ENCODE results near the gene ADAMTS12.
A peak's percentile ranks its signal among the peaks of the same experiment; 100 is the strongest.

ADAMTS12 gene

GRCh38 chr5:33611877-33612276 lies 279.9 kb downstream of the ADAMTS12 start:
- H2AK5ac ChIP-seq (ENCODE audit: low read length, severe bottlenecking), result no peak overlapping the region
- no peak overlapping the region for H3K27ac ChIP-seq (ENCODE audit: low read length, poor library complexity, severe bottlenecking)
- H3K4me3 ChIP-seq (ENCODE audit: insufficient read depth in 1 of 2, low read depth in 1 of 2, low read length in 2 of 2), result peak overlapping the region in 1 of 2 experiments; percentile 21
- H3K9me3 ChIP-seq (ENCODE audit: control insufficient read depth, low read length), result no peaks in the 10 kb centered on the region
- H3K23ac ChIP-seq (ENCODE audit: low read length in 2 of 2), result no peak overlapping the region
- 100% methylated on average over 1 of the region's 1 CpG for WGBS
- H3K4me1 ChIP-seq (ENCODE audit: control insufficient read depth, insufficient read depth, low read depth, low read length), result peaks cover 2% of the 10 kb centered on the region
- no peaks in the 10 kb centered on the region for H3K27me3 ChIP-seq (ENCODE audit: control insufficient read depth in 1 of 2, insufficient read depth in 1 of 2, low read length in 2 of 2)
- H2AFZ ChIP-seq (ENCODE audit: low read depth, low read length), result no peak overlapping the region
- no peak overlapping the region for H3K14ac ChIP-seq (ENCODE audit: low read length in 2 of 2)
- no peaks in the 10 kb centered on the region for H3K79me1 ChIP-seq (replicated peaks; ENCODE audit: low read length, poor library complexity, severe bottlenecking)
- no peak overlapping the region for H4K91ac ChIP-seq (ENCODE audit: low read length)
- H2BK12ac ChIP-seq (ENCODE audit: low read length in 2 of 2), result no peak overlapping the region
- H3K18ac ChIP-seq (ENCODE audit: low read depth in 1 of 2, low read length in 2 of 2), result no peak overlapping the region
- no peak overlapping the region for H2BK5ac ChIP-seq (ENCODE audit: low read depth, low read length, poor library complexity, severe bottlenecking)
- H3K9ac ChIP-seq (ENCODE audit: low read length), result peak overlapping the region; percentile 71
- no peak overlapping the region for H3K4me2 ChIP-seq (ENCODE audit: low read length, poor library complexity, severe bottlenecking)
- H2BK15ac ChIP-seq (ENCODE audit: low read depth, poor library complexity, severe bottlenecking), result no peak overlapping the region
- no peak overlapping the region for H3K4ac ChIP-seq (ENCODE audit: low read depth in 1 of 2, low read length in 2 of 2)
- no peak for DNase-seq
- no peak overlapping the region for H2BK120ac ChIP-seq (ENCODE audit: low read depth, low read length)
- no peak overlapping the region for H4K8ac ChIP-seq (ENCODE audit: low read length)
- peaks cover 7 to 68% of the 10 kb centered on the region in 2 experiments for H3K36me3 ChIP-seq (ENCODE audit: control insufficient read depth in 1 of 2, insufficient read depth in 2 of 2, low read depth in 1 of 2, low read length in 2 of 2)

DNA sequence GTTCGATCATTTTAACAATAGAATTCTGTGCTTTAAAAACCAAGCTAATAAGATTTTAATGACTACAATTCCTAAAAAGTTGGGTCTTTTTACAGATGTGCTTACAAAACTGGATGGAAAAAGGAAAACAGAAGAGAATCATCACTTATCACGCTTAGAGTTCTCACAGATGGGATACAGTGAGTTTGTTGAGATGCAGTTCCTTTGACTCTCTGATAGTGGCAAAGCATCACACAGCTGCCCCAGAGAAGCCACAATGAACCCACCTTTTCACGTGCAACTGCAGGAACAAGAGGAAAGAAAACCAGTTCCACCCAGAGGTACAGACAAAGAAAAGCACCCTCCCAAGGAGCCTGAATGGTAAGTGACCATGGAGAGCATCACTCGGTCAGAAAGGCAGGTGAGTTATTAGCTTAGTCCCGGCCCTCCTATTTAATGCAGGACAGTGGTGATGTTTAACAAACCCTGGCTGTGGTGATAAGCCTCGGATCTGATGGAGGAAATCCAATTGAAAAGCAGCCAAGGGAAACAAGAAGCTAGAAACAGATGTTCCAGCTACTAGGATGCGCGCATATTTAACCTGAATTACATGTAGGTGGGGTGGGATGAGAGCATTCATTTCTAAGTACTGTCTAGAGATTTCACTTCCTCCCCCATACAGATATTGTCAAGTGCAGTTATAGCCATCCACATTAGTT lies 283.3 kb downstream of the ADAMTS12 start:
- no peak for DNase-seq
- Histone ChIP-seq H4K8ac (ENCODE audit: low read length) (no peak overlapping the region), H3K27me3 (ENCODE audit: control insufficient read depth in 1 of 2, insufficient read depth in 1 of 2, low read length in 2 of 2) (no peaks in the 10 kb centered on the region), H3K14ac (ENCODE audit: low read length in 2 of 2) (no peak overlapping the region), H3K4ac (ENCODE audit: low read depth in 1 of 2, low read length in 2 of 2) (no peak overlapping the region), H3K23ac (ENCODE audit: low read length in 2 of 2) (no peak overlapping the region), H2BK120ac (ENCODE audit: low read depth, low read length) (no peak overlapping the region), H3K4me2 (ENCODE audit: low read length, poor library complexity, severe bottlenecking) (no peak overlapping the region), H2BK15ac (ENCODE audit: low read depth, poor library complexity, severe bottlenecking) (no peak overlapping the region), H4K91ac (ENCODE audit: low read length) (no peak overlapping the region), H3K9me3 (ENCODE audit: control insufficient read depth, low read length) (no peaks in the 10 kb centered on the region), H3K36me3 (ENCODE audit: control insufficient read depth in 1 of 2, insufficient read depth in 2 of 2, low read depth in 1 of 2, low read length in 2 of 2) (peaks cover 4 to 59% of the 10 kb centered on the region in 2 experiments), H3K27ac (ENCODE audit: low read length, poor library complexity, severe bottlenecking) (no peak overlapping the region), H3K9ac (ENCODE audit: low read length) (no peak overlapping the region), H3K4me1 (ENCODE audit: control insufficient read depth, insufficient read depth, low read depth, low read length) (peaks cover 2% of the 10 kb centered on the region), H3K18ac (ENCODE audit: low read depth in 1 of 2, low read length in 2 of 2) (no peak overlapping the region), H3K79me1 (replicated peaks; ENCODE audit: low read length, poor library complexity, severe bottlenecking) (no peaks in the 10 kb centered on the region), H2BK12ac (ENCODE audit: low read length in 2 of 2) (no peak overlapping the region), H3K4me3 (ENCODE audit: insufficient read depth in 1 of 2, low read depth in 1 of 2, low read length in 2 of 2) (no peak overlapping the region), H2BK5ac (ENCODE audit: low read depth, low read length, poor library complexity, severe bottlenecking) (no peak overlapping the region), H2AFZ (ENCODE audit: low read depth, low read length) (no peak overlapping the region), H2AK5ac (ENCODE audit: low read length, severe bottlenecking) (no peak overlapping the region)
- 95% methylated on average over 7 of the region's 8 CpGs for WGBS

DNA sequence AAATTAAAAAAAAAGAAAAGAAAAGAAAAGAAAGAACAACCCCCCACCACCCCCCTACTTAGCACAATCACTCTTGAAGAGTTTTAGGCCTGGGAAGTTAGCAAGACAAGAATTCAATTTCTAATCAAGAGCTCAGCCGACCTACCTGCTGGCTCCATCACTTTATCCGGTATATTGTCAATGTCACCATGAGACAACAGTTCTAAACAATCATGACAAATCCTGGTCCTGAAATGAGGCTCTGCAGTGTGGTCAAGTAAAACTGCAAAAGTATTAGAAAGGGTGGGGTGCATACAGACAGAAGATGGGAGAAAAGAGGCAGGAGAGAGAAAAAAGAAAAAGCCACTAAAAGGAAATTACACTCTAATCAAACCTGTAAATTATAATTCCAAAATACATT lies 287.3 kb downstream of the ADAMTS12 start:
- Histone ChIP-seq H3K14ac (ENCODE audit: low read length in 2 of 2) (no peak overlapping the region), H2AFZ (ENCODE audit: low read depth, low read length) (no peak overlapping the region), H4K8ac (ENCODE audit: low read length) (no peak overlapping the region), H4K91ac (ENCODE audit: low read length) (no peak overlapping the region), H3K4ac (ENCODE audit: low read depth in 1 of 2, low read length in 2 of 2) (no peak overlapping the region), H2BK15ac (ENCODE audit: low read depth, poor library complexity, severe bottlenecking) (no peak overlapping the region), H3K4me2 (ENCODE audit: low read length, poor library complexity, severe bottlenecking) (no peak overlapping the region), H2AK5ac (ENCODE audit: low read length, severe bottlenecking) (no peak overlapping the region), H3K18ac (ENCODE audit: low read depth in 1 of 2, low read length in 2 of 2) (no peak overlapping the region), H2BK5ac (ENCODE audit: low read depth, low read length, poor library complexity, severe bottlenecking) (no peak overlapping the region), H3K23ac (ENCODE audit: low read length in 2 of 2) (no peak overlapping the region), H3K79me1 (replicated peaks; ENCODE audit: low read length, poor library complexity, severe bottlenecking) (no peaks in the 10 kb centered on the region), H2BK12ac (ENCODE audit: low read length in 2 of 2) (no peak overlapping the region), H3K9me3 (ENCODE audit: control insufficient read depth, low read length) (no peaks in the 10 kb centered on the region), H3K27ac (ENCODE audit: low read length, poor library complexity, severe bottlenecking) (no peak overlapping the region), H2BK120ac (ENCODE audit: low read depth, low read length) (no peak overlapping the region), H3K27me3 (ENCODE audit: control insufficient read depth in 1 of 2, insufficient read depth in 1 of 2, low read length in 2 of 2) (no peaks in the 10 kb centered on the region), H3K36me3 (ENCODE audit: control insufficient read depth in 1 of 2, insufficient read depth in 2 of 2, low read depth in 1 of 2, low read length in 2 of 2) (peaks cover 0 to 62% of the 10 kb centered on the region in 2 experiments), H3K4me1 (ENCODE audit: control insufficient read depth, insufficient read depth, low read depth, low read length) (no peaks in the 10 kb centered on the region), H3K4me3 (ENCODE audit: insufficient read depth in 1 of 2, low read depth in 1 of 2, low read length in 2 of 2) (no peak overlapping the region), H3K9ac (ENCODE audit: low read length) (no peak overlapping the region)
- no peak for DNase-seq
- 100% methylated on average over 2 of the region's 2 CpGs for WGBS

DNA sequence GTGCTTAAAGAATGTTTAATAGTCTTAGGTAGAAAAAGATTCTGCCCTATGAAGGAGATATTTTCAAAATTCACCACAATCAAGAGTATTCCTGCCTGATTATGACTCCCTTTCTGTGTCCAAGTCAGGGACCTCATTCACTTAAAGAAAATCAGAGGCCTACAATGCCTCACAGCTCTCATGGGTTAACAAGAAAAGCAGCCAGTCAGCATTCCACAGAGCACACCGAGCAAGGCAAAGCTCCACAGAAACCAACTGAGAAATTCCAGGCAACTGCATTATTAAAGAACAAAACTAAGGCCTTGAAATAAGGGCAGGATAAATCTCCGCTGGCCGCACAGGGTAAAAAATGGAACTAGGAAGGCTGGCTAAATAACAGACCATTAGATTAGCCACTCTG lies 289.9 kb downstream of the ADAMTS12 start:
- 83% methylated on average over 3 of the region's 3 CpGs for whole genome bisulfite sequencing
- Histone ChIP-seq H3K4ac (ENCODE audit: low read depth in 1 of 2, low read length in 2 of 2) (no peak overlapping the region), H2BK120ac (ENCODE audit: low read depth, low read length) (no peak overlapping the region), H2AK5ac (ENCODE audit: low read length, severe bottlenecking) (no peak overlapping the region), H3K18ac (ENCODE audit: low read depth in 1 of 2, low read length in 2 of 2) (no peak overlapping the region), H3K9ac (ENCODE audit: low read length) (no peak overlapping the region), H3K79me1 (replicated peaks; ENCODE audit: low read length, poor library complexity, severe bottlenecking) (no peaks in the 10 kb centered on the region), H2AFZ (ENCODE audit: low read depth, low read length) (no peak overlapping the region), H3K27ac (ENCODE audit: low read length, poor library complexity, severe bottlenecking) (no peak overlapping the region), H4K91ac (ENCODE audit: low read length) (no peak overlapping the region), H2BK12ac (ENCODE audit: low read length in 2 of 2) (no peak overlapping the region), H3K4me1 (ENCODE audit: control insufficient read depth, insufficient read depth, low read depth, low read length) (no peaks in the 10 kb centered on the region), H3K4me2 (ENCODE audit: low read length, poor library complexity, severe bottlenecking) (no peak overlapping the region), H4K8ac (ENCODE audit: low read length) (no peak overlapping the region), H3K36me3 (ENCODE audit: control insufficient read depth in 1 of 2, insufficient read depth in 2 of 2, low read depth in 1 of 2, low read length in 2 of 2) (peaks cover 3 to 55% of the 10 kb centered on the region in 2 experiments), H3K14ac (ENCODE audit: low read length in 2 of 2) (no peak overlapping the region), H2BK5ac (ENCODE audit: low read depth, low read length, poor library complexity, severe bottlenecking) (no peak overlapping the region), H3K9me3 (ENCODE audit: control insufficient read depth, low read length) (no peaks in the 10 kb centered on the region), H2BK15ac (ENCODE audit: low read depth, poor library complexity, severe bottlenecking) (no peak overlapping the region), H3K23ac (ENCODE audit: low read length in 2 of 2) (no peak overlapping the region), H3K27me3 (ENCODE audit: control insufficient read depth in 1 of 2, insufficient read depth in 1 of 2, low read length in 2 of 2) (no peaks in the 10 kb centered on the region), H3K4me3 (ENCODE audit: insufficient read depth in 1 of 2, low read depth in 1 of 2, low read length in 2 of 2) (no peak overlapping the region)
- no peak for DNase-seq

All from mesenchymal stem cell (in vitro differentiated cells and primary cell).